GM12878 (cell line): ENCODE results near the gene ZSCAN9. TPM values are rescaled to one million over a fixed set of nuclear protein-coding genes. Genes with fewer than 3 reads are reported as not detected.

Experiments
- ASH2L ChIP-seq: fragments of 300-600, 200-600 bp; sonication (generic); IDR thresholded peaks from 2 replicates; pipeline ENCODE4 v1.6.1; 2017; ENCODE audit warnings: low read depth, mild to moderate bottlenecking, borderline replicate concordance
- BHLHE40 ChIP-seq, 2 experiments: fragments of 450-650 bp in 1 of 2; IDR thresholded peaks; 2 replicates each; pipeline ENCODE4 v1.6.1; 2011 to 2017; ENCODE audit warnings: low read depth in 2 of 2, borderline replicate concordance in 1 of 2, improper control_type of control experiment in 1 of 2, low read length in 1 of 2, mild to moderate bottlenecking in 1 of 2
- BRCA1 ChIP-seq: IDR thresholded peaks from 2 replicates; pipeline ENCODE4 v1.6.1; 2011; ENCODE audit warnings: low read depth, low read length, improper control_type of control experiment
- CHD1 ChIP-seq: IDR thresholded peaks from 2 replicates; pipeline ENCODE4 v1.6.1; 2012; ENCODE audit warnings: low read depth, low read length, improper control_type of control experiment
- EGR1 ChIP-seq, 2 experiments: IDR thresholded peaks; 1 replicate in 1 of 2; 2 replicates in 1 of 2; pipeline ENCODE4 v1.6.1; 2011 to 2012; ENCODE audit warnings: low read depth in 2 of 2, low read length in 2 of 2, borderline replicate concordance in 1 of 2, mild to moderate bottlenecking in 1 of 2, moderate library complexity in 1 of 2
- ELK1 ChIP-seq: IDR thresholded peaks from 2 replicates; pipeline ENCODE4 v1.6.1; 2012; ENCODE audit warnings: low read depth, low read length, improper control_type of control experiment
- IKZF2 ChIP-seq, 2 experiments: fragments of 450-650 bp; IDR thresholded peaks; 2 replicates each; pipeline ENCODE4 v1.6.1; 2017; ENCODE audit warnings: mild to moderate bottlenecking in 2 of 2, moderate library complexity in 2 of 2
- IRF5 ChIP-seq: fragments of 450-650 bp; IDR thresholded peaks from 2 replicates; pipeline ENCODE4 v1.6.1; 2017; ENCODE audit warnings: borderline replicate concordance
- KDM1A ChIP-seq: fragments of 200-600 bp; sonication (generic); IDR thresholded peaks from 2 replicates; pipeline ENCODE4 v1.6.1; 2016; ENCODE audit warnings: borderline replicate concordance
- MXI1 ChIP-seq: fragments of 150-350 bp; IDR thresholded peaks from 2 replicates; pipeline ENCODE4 v1.6.1; 2011; ENCODE audit warnings: low read depth, mild to moderate bottlenecking, inconsistent platforms, low read length, improper control_type of control experiment
- NBN ChIP-seq: fragments of 450-650 bp; IDR thresholded peaks from 2 replicates; pipeline ENCODE4 v1.6.1; 2016
- NFIC ChIP-seq: IDR thresholded peaks from 2 replicates; pipeline ENCODE4 v1.6.1; 2012; ENCODE audit warnings: low read depth, mild to moderate bottlenecking, inconsistent platforms, low read length, moderate library complexity
- PKNOX1 ChIP-seq: fragments of 450-650 bp; IDR thresholded peaks from 2 replicates; pipeline ENCODE4 v1.6.1; 2016; ENCODE audit warnings: mild to moderate bottlenecking
- POLR2A ChIP-seq: IDR thresholded peaks from 2 replicates; pipeline ENCODE4 v1.6.1; 2011; ENCODE audit warnings: low read depth, mild to moderate bottlenecking, low read length
- REST ChIP-seq: IDR thresholded peaks from 2 replicates; pipeline ENCODE4 v1.6.1; 2012; ENCODE audit warnings: mild to moderate bottlenecking, low read depth, low read length
- SIX5 ChIP-seq: IDR thresholded peaks from 2 replicates; pipeline ENCODE4 v1.6.1; 2011; ENCODE audit warnings: mild to moderate bottlenecking, low read depth, low read length, moderate library complexity; ENCODE audit not compliant: severe bottlenecking
- SREBF1 ChIP-seq: IDR thresholded peaks from 2 replicates; pipeline ENCODE4 v1.6.1; 2012; ENCODE audit warnings: mild to moderate bottlenecking, low read length
- SRF ChIP-seq, 2 experiments: IDR thresholded peaks; 2 replicates each; pipeline ENCODE4 v1.6.1; 2011; ENCODE audit warnings: low read depth in 2 of 2, low read length in 2 of 2, mild to moderate bottlenecking in 1 of 2, moderate library complexity in 1 of 2
- TAF1 ChIP-seq: IDR thresholded peaks from 2 replicates; pipeline ENCODE4 v1.6.1; 2011; ENCODE audit warnings: mild to moderate bottlenecking, low read depth, low read length, borderline replicate concordance
- USF1 ChIP-seq: IDR thresholded peaks from 2 replicates; pipeline ENCODE4 v1.6.1; 2011; ENCODE audit warnings: borderline replicate concordance, low read depth, mild to moderate bottlenecking, moderate library complexity, mixed read lengths, low read length; ENCODE audit not compliant: insufficient read depth; ENCODE audit errors: extremely low read length
- ZNF622 ChIP-seq: fragments of 450-650 bp; IDR thresholded peaks from 2 replicates; pipeline ENCODE4 v1.6.1; 2017; ENCODE audit warnings: mild to moderate bottlenecking, inconsistent platforms
- polyA plus RNA-seq, 11 experiments: library from polyadenylated mRNA; depleted of rRNA in 4 of 11; unstranded in 6 of 11; stranded (reverse) in 5 of 11; fragments of >200 nt; fragmentation: Nextera tagmentation in 4 of 11; fragmentation: Illumina TruSeq in 1 of 11; extraction: Ambion mirVana in 4 of 11; extraction: Trizol in 1 of 11; gene quantifications; 1 replicate in 1 of 11; 2 replicates in 10 of 11; pipeline versions ENCODE4 v1.2.1 to v1.2.3, GENCODE V29; 2011 to 2016; ENCODE audit warnings: inconsistent platforms in 2 of 11, missing spikeins in 2 of 11, low read depth in 1 of 11
- total RNA-seq, 4 experiments: library from RNA; depleted of rRNA in 3 of 4; stranded (reverse); fragments of >200 nt in 3 of 4; fragmentation: Illumina TruSeq in 1 of 4; extraction: Trizol in 1 of 4; gene quantifications; 2 replicates each; pipeline versions ENCODE4 v1.2.1 to v1.2.3, GENCODE V29; 2013 to 2021

Gene ZSCAN9
- total and polyA plus RNA-seq, 10 of the 15 experiments (the other 5 are each of a cell fraction or from before 2014, with no cell fraction given) = 8.1 to 28.7 (median 17.4) TPM

GRCh38 chr6:28252009-28252975 is 27.2 kb downstream of the ZSCAN9 start, which contains the start of gene ZKSCAN4 (continued):
- TF ChIP-seq CHD1 (no peak), REST (no peak), IKZF2 (IDR thresholded peaks at IDR 0.05) (peak in 1 of 2 experiments; percentile 41; a peak in 1 of 4 replicates), BRCA1 (no peak), SIX5 (peak; percentile 25), BHLHE40 (IDR thresholded peaks at IDR 0.05; ENCODE audit: borderline replicate concordance in 1 of 2, low read depth in 2 of 2, low read length in 1 of 2) (peak; percentile 19 to 44; a peak in 1 of 4 replicates), POLR2A (peak; percentile 52), EGR1 (IDR thresholded peaks at IDR 0.05; ENCODE audit: borderline replicate concordance in 1 of 2, low read depth in 2 of 2, low read length in 2 of 2) (peak; percentile 65 to 66), ELK1 (no peak; the same call in 1 of the 2 replicates), IRF5 (no peak), USF1 (no peak), NBN (peak; percentile 60; the same call in 1 of the 2 replicates), PKNOX1 (peak; percentile 33; the same call in 1 of the 2 replicates), TAF1 (peak; percentile 85), KDM1A (no peak), SRF (IDR thresholded peaks at IDR 0.05; ENCODE audit: low read depth in 2 of 2, low read length in 2 of 2) (0 out of 4 replicates have a peak, but pooled peaks of 1 of the 2 experiments have one; percentile 73), ASH2L (no peak), ZNF622 (no peak), MXI1 (no peak), SREBF1 (no peak), NFIC (no peak)
